ENCODE data around the gene SNX20. TPM values are rescaled to one million over a fixed set of nuclear protein-coding genes. Genes with fewer than 3 reads are reported as not detected.

Gene SNX20
- total RNA-seq, 1 donor from 2014 or later: 0.16 TPM

DNA sequence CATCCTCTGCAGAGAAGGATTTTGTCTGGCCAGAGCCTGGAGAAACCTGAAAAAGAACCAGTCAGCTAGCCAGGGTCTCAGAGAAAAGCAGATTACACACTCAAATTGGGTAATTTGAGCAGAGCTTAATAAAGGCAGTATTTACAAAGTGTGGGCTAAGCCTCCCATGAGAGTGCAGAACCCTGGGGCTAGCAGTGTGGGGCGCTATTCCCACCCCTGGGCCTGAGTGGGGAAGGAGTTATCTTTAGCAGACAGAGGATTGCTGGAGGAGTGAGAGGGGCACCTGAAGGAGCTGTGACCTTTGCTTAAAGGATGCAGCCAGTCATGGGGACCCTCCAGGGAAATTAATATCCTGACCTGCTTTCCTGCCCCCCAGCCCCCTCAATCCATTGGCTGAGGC lies 46.2 kb downstream of the SNX20 start:
- DNase-seq: no peak

DNA sequence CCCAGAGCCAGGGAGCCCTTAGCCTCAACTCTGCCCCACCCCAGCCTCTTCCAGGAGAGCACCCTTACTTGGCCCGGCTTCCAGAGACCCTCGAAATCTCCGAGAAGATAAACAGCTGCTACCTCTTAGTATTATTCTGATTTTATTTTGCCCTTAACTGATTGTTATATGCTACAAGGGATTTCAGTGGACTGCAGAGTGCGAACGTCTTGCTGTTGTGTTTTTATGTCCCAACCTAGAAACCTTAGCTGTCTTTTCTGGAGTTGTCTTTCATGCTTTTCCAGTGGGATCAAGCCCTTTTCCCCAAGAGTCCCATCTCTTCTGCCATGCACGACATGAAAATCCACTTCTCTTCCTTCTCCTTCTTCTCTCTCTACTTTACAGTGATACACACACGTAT lies 47.0 kb downstream of the SNX20 start:
- DNase-seq: no peak

DNA sequence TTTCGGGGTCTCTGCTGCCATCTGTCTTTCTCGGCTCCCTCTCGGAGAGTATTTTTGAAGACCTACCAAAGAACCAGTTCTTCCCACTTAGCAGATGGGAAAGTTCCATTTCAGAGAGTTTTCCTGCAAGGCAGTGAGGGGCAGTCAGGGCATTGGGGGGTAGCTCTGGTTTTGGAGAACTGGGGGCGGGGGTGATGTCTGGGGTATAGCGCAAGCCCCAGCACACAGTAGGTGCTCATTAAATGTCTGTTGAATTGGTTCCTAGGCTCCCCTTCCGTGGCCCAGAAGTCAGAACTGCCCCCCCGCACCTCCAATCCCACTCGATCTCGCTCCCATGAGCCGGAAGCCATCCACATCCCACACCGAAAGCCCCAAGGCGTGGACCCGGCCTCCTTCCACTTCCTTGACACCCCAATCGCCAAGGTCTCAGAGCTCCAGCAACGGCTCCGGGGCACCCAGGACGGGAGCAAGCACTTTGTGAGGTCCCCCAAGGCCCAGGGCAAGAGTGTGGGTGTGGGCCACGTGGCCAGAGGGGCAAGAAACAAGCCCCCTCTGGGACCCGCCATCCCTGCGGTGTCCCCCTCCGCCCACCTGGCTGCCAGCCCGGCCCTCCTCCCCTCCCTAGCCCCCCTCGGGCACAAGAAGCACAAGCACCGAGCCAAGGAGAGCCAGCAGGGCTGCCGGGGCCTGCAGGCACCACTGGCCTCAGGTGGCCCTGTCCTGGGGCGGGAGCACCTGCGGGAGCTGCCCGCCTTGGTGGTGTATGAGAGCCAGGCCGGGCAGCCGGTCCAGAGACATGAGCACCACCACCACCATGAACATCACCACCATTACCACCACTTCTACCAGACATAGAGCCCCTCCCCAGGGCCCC lies 47.9 kb downstream of the SNX20 start:
- DNase-seq: no peak

DNA sequence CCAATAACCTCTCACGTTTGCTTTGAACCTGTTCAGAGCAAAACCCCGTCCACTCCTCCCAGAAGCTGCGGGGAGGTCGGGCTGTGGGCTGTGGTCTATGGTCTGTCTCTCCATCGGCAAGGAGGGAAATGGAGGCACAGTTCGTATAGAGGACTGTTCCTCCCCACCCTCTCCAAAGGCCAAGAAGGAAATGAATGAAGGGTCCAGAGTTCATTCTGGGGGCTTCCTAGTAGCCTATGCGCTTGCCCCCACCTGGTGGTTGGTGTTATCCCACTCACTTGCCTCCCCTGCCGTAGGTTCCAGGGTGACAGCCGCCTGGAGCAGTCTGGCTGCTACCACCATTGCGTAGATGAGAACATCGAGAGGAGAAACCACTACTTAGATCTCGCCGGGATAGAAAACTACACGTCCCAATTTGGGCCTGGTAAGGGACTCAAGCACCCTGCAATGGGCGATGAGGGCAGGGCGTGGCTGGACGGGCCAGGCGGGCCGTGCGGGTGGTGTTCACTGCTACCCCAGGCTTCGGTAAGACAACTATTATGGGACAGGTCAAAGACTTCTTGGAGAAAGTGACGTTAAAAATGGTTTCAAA lies 49.0 kb downstream of the SNX20 start:
- DNase-seq: no peak

DNA sequence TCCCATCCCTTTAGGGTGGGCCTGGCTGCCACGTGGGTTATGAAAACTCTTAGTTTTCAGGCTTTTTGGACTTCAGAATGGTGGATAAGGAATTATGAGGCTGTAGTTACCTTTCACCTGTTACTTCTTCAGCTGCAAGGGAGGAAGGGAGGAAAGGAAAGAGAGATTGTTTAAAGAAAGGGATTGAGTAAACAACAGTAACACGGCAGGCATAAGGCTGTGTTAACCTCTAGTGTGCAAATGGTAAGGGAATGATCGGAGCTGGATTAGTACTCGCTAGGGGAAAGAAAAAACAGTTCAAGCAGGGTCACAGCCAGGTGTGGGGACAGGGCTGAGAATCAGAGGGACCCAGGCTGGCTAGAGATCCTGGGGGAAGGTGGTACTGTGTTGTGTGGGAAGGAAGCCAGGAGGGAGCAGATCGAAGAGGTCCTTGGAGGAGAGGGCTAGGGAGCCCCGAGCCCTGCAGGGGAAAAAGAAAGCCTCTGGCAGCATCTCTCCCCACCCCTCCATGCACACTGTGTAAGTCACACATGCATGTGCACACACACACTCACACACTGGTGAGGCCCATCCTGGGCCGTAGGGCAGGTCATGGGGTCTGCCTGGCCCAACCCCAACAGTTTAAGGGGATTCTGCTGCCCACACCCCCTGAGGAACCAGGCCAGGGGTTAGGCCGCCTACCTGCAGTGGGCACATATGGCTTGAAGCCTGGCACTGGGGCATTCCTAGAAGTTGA lies 49.7 kb downstream of the SNX20 start:
- DNase-seq: no peak

DNA sequence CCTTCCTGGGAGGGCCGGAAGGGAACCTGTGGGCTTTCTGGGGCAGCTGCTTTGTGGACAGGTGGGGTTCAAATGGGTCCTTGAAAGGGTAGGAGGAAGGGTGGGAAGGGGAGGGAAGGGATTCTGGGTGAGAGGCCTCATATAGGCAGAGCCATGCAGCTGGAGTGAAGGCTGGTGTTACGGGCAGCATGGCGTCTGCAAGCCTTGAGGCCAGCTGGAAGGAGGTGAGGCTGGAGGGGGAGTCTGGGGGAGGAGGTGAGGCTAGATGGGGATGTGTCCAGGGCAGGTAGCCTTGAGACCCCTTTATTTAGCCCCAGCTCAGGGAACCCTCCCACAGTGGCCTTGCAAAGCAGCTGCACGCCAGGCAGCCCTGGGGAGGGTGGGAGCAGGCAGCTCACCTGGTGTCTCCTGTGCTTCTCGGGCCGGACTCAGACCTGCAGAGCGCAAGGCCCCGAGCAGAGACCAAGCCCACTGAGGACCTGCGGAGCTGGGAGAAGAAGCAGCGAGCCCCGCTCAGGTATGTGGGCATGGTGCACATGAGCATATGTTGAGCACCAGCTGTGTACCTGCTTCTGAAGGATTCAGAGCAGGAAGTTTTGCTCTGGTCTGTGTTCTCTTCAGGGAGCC lies 50.6 kb downstream of the SNX20 start:
- DNase-seq: no peak

DNA sequence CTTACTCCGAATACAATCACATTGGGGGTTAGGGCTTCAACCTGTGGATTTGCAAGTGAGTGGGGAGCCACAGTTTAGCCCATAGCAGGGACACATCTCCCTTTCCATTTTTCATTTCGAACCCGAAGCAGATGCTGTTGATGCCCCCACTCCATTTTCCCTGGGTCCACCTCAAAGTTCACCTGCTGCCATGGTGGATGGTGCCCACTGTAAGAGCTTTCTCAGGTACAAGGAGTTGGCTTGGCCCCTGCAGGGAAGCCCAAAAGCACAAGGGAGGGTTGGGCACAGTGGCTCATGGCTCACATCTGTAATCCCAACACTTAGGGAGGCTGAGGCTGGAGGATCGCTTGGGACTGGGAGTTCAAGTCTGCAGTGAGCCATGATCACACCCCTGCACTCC lies 51.8 kb downstream of the SNX20 start:
- no peak for DNase-seq

DNA sequence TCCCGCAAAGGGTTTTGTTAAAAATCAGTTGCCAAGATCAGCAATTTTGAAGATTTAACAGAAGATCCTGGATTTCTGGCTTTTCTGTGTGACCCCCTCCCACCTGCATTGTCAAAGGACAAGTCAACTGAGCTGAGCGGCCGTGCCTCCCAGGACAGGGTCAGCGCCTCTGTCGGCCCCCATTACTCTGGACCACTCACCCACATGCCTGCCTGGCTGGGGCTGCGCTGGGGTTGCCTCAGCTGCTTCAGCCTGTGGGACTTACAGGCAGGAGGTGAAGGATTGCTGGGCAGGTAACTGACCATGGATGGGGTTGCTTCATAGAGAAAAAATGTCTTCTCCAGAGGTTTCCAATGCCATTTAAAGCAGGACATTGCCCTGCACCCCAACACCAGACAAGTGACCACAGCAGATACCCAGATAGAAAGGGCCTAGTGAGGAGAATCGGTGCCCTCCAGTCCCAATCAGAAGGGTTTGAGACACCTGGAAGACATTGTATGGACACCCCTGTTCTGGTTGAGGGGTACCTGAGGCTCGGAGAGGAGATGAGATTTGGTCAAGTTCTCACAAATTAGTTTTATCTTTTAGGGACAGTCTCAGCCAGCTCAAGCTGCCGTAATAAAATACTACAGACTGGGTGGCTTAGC lies 52.8 kb downstream of the SNX20 start:
- DNase-seq: no peak

DNA sequence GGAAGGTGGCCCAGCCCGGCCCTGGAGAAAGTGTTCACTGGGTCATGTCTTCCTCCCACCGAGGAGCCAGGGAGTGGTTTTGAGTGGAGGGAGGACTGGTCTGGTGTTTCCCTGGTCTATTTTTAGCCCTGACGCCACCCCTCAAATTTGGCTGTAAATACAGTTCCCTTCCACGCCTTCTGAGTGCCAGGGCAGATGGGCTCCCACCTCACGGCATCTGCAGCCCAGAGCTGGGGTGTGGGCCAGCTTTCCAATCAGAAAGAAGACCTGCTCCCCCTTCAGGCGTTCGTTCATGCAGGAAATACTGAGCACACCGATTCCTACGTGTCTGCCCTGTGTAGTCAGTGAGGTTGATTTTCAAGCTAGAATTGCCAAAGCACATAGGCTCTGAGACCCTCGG lies 53.7 kb downstream of the SNX20 start:
- DNase-seq: no peak

DNA sequence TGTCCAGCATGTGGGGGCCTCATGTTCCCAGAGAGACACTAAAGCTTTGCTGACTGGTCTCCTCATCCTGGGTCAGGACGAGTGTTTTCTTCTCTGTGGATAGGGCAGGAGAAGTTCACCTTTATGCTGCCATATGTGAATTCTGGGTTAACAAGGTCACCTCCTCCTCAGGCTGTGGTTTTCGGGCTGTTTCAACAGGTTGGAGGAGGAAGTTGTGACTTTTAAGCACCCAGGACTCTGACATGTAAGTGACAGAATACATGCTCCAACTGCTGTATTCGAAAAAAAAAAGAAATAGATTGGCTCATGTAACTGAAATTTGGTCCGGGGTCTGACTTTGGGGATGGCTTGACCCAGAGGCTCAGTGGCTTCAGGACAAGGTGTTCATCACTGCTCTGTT lies 54.2 kb downstream of the SNX20 start:
- DNase-seq: no peak

DNA sequence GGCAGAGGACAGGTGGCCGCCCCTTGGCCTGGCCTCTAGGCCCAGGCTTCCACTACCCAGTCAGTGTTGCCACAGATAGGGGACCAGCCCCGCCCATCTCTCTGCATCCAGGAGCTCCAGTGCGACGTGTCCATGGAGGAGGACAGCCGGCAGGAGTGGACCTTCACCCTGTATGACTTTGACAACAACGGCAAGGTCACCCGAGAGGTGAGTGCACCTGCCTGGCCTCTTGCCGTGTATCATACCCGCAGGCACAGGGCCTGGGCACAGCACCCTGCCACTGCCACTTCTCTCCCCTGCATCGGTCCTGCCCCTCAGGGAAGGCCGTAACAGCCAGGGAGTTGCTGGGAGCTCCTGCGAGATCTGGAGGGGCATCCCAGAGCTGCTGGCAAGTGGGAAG lies 55.7 kb downstream of the SNX20 start:
- DNase-seq: no peak

DNA sequence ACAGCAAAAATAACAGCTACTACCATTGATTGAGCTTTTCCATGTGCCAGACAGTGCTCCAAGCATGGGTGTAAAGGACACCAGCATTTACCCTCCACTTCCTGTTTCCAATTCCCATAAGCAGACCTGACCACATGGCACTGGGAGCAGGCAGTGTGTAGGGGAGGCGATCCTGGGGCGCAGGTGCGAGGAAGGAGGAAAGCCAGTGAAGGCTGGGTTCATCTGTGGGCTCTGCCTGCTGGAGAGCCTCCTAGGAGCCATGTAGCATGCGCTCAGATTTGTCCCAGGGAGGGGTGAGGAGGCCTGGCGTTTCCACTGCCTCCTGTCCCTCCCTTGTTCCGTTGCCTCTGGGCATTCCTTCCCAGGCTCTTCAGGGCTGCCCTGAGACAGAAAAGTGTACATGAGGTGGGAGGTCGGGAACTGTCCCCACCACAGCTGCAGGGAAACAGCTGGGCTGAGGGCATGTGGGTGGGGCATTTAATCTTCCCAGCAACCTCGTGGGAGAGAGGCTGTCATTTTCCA lies 56.6 kb downstream of the SNX20 start:
- no peak for DNase-seq

DNA sequence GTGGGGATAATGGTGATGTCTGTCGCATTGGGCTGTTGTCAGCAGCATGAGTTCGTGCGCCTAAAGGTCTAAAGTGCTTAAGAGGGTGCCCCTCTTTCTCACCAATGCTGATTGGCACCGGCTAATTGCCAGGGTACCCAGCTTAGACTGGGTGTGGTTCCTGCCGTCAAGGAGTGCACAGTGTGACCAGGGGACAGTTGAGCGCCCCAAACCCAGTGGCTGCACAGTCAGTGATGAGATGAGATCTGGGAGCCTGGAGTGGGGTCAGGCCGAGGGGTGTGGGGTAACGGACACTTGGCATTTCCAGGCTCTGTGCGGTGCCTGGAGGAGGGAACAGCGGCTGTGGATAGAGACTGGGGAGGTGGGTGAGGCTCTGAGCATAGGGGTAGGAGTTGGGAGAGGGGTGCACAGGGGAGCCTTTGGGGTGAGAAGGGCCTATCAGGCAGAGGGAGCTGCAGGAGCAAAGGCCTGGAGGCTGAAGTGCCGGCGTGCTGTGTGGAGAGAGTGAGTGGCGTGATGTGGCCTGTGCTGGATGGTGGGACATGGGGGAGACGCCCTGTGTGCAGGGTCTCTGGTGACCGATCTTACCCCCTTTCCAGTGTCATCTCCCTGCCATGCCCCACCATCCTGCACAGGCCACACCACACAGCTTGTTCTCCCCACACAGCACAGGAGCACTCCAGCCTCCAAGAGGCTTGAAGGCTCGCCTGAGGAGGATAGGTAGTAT lies 58.3 kb downstream of the SNX20 start:
- DNase-seq: no peak

DNA sequence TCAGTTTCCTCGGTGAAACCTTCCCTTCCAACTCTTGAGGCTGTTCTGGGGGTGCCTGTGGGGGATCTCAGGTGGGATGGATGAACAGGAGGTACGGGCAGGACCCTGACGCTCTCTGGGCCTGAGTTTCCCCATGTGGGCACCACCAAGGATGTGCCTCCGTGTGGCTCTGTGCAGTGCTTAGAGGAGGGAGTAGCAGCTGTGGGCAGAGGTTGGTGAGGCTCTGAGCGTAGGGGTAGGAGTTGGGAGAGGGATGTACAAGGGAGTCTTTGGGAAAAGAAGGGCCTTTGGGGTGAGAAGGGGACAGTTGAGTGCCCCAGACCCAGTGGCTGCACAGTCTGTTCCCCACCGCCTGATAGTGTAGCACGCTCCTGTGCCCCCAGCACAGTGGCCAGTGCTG lies 59.1 kb downstream of the SNX20 start:
- DNase-seq: no peak

Other genes with a start within 250 kb of the SNX20 start
- gene NKD1, start 132.9 kb downstream of the SNX20 start, total RNA-seq: 2.2 TPM
- 0.16 TPM for gene NOD2, start 12.3 kb upstream of the SNX20 start, total RNA-seq
- gene CYLD, start 60.8 kb upstream of the SNX20 start, total RNA-seq: 51.2 TPM